ENCODE measurements around the gene BCAP31. TPM values are rescaled to one million over a fixed set of nuclear protein-coding genes. Genes with fewer than 3 reads are reported as not detected.
A peak's percentile ranks its signal among the peaks of the same experiment; 100 is the strongest.
"Not testable (repeated sequence)": the region's sequence is repeated elsewhere in the genome, so short reads cannot be mapped to it uniquely, and the experiment has no call there.

BCAP31 gene
- total RNA-seq, 4 donors from 2014 or later = 37.6 to 113 (median 74.4) TPM

DNA sequence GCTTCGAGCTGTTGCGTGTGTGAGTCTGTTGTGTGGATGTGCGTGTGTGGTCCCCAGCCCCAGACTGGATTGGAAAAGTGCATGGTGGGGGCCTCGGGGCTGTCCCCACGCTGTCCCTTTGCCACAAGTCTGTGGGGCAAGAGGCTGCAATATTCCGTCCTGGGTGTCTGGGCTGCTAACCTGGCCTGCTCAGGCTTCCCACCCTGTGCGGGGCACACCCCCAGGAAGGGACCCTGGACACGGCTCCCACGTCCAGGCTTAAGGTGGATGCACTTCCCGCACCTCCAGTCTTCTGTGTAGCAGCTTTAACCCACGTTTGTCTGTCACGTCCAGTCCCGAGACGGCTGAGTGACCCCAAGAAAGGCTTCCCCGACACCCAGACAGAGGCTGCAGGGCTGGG lies 28.1 kb downstream of the BCAP31 start:
- H3K36me3 ChIP-seq = no peaks in the 10 kb centered on the region
- peaks cover 6 to 25% (median 15%) of the 10 kb centered on the region in 4 donors for H3K4me1 ChIP-seq
- whole genome bisulfite sequencing, 2 donors (ENCODE audit: low coverage in 1 of 2) = 92% methylated on average over 15 of the region's 15 CpGs; no CpG with 5 or more reads in 1 of the 2 donors

DNA sequence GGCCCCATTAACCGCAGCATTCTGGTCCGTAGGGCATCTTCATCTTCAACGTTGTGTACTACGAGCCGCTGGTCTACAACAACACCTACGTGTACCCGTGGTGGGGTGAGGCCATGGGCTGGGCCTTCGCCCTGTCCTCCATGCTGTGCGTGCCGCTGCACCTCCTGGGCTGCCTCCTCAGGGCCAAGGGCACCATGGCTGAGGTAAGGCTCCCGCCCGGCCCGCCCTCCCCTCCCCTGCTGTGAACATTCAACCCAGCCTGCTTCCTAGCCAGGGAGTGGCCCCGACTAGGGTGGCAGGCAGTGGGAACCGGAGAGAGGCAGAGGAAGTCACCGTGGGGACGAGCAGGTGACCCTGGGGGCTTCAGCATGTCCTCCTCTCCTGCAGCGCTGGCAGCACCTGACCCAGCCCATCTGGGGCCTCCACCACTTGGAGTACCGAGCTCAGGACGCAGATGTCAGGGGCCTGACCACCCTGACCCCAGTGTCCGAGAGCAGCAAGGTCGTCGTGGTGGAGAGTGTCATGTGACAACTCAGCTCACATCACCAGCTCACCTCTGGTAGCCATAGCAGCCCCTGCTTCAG lies 29.4 kb downstream of the BCAP31 start:
- no peak for DNase-seq
- peak overlapping the region in 1 of 4 donors; percentile 31 for H3K27ac ChIP-seq
- peaks cover 3 to 22% (median 6%) of the 10 kb centered on the region in 4 donors for H3K4me1 ChIP-seq
- WGBS, 2 donors (ENCODE audit: low coverage in 1 of 2) = 92% methylated on average over 20 of the region's 23 CpGs; no CpG with 5 or more reads in 1 of the 2 donors
- intact Hi-C loops (cut with DNase I; ENCODE audit: low total_unique reads) = no loop called here
- H3K27me3 ChIP-seq = no peaks in the 10 kb centered on the region
- no peaks in the 10 kb centered on the region for H3K9me3 ChIP-seq
- H3K4me3 ChIP-seq = no peak overlapping the region
- H3K36me3 ChIP-seq = no peaks in the 10 kb centered on the region
- in situ Hi-C loops (cut with MboI; ENCODE audit: low pct_ligation_motif_present in 1 of 4, low pct_unique_long_range_greater_than_20kb in 1 of 4, low sequenced_read_pairs in 3 of 4) = no loop called here
- TF ChIP-seq EP300 (IDR thresholded peaks at IDR 0.05; ENCODE audit: low read depth) (no peak), POLR2AphosphoS5 (IDR thresholded peaks at IDR 0.05) (no peak), POLR2A (IDR thresholded peaks at IDR 0.05) (no peak)
- TF ChIP-seq, protein P1, sequence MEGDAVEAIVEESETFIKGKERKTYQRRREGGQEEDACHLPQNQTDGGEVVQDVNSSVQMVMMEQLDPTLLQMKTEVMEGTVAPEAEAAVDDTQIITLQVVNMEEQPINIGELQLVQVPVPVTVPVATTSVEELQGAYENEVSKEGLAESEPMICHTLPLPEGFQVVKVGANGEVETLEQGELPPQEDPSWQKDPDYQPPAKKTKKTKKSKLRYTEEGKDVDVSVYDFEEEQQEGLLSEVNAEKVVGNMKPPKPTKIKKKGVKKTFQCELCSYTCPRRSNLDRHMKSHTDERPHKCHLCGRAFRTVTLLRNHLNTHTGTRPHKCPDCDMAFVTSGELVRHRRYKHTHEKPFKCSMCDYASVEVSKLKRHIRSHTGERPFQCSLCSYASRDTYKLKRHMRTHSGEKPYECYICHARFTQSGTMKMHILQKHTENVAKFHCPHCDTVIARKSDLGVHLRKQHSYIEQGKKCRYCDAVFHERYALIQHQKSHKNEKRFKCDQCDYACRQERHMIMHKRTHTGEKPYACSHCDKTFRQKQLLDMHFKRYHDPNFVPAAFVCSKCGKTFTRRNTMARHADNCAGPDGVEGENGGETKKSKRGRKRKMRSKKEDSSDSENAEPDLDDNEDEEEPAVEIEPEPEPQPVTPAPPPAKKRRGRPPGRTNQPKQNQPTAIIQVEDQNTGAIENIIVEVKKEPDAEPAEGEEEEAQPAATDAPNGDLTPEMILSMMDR (IDR thresholded peaks at IDR 0.05) = no peak

More for the DNA sequence above, 28.1 kb downstream of the BCAP31 start:
- intact Hi-C loops (cut with DNase I; ENCODE audit: low total_unique reads) = no loop called here
- DNase-seq = no peak
- Histone ChIP-seq H3K4me3 (no peak overlapping the region), H3K9me3 (no peaks in the 10 kb centered on the region), H3K27ac (no peak overlapping the region), H3K27me3 (no peaks in the 10 kb centered on the region)
- in situ Hi-C loops (cut with MboI; ENCODE audit: low pct_ligation_motif_present in 1 of 4, low pct_unique_long_range_greater_than_20kb in 1 of 4, low sequenced_read_pairs in 3 of 4) = no loop called here
- no peak for TF ChIP-seq POLR2AphosphoS5 (IDR thresholded peaks at IDR 0.05)
- TF ChIP-seq EP300 (IDR thresholded peaks at IDR 0.05; ENCODE audit: low read depth) = no peak
- TF ChIP-seq, protein P1 (IDR thresholded peaks at IDR 0.05) = no peak
- no peak for TF ChIP-seq POLR2A (IDR thresholded peaks at IDR 0.05)

DNA sequence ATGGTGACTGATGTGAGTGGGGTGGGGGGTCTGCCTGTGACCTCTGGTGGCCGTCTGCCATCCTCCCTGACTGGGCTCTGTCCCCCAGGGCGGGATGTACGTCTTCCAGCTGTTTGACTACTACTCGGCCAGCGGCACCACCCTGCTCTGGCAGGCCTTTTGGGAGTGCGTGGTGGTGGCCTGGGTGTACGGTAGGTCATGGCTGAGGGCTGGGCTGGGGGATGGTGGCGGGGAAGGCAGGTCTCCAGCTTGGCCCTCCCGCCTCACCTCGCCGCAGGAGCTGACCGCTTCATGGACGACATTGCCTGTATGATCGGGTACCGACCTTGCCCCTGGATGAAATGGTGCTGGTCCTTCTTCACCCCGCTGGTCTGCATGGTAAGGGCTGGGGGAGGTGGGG lies 29.9 kb downstream of the BCAP31 start:
- H3K27me3 ChIP-seq; intact Hi-C loops (cut with DNase I; ENCODE audit: low total_unique reads); H3K9me3 ChIP-seq; in situ Hi-C loops (cut with MboI; ENCODE audit: low pct_ligation_motif_present in 1 of 4, low pct_unique_long_range_greater_than_20kb in 1 of 4, low sequenced_read_pairs in 3 of 4); DNase-seq; H3K36me3 ChIP-seq; H3K4me3 ChIP-seq: not testable (repeated sequence)
- WGBS, 2 donors (ENCODE audit: low coverage in 1 of 2) = 88% methylated on average over 16 of the region's 16 CpGs; no CpG with 5 or more reads in 1 of the 2 donors
- H3K27ac ChIP-seq = peak overlapping the region in 1 of 4 donors; percentile 31
- peaks cover 0 to 20% (median 4%) of the 10 kb centered on the region in 4 donors for H3K4me1 ChIP-seq

DNA sequence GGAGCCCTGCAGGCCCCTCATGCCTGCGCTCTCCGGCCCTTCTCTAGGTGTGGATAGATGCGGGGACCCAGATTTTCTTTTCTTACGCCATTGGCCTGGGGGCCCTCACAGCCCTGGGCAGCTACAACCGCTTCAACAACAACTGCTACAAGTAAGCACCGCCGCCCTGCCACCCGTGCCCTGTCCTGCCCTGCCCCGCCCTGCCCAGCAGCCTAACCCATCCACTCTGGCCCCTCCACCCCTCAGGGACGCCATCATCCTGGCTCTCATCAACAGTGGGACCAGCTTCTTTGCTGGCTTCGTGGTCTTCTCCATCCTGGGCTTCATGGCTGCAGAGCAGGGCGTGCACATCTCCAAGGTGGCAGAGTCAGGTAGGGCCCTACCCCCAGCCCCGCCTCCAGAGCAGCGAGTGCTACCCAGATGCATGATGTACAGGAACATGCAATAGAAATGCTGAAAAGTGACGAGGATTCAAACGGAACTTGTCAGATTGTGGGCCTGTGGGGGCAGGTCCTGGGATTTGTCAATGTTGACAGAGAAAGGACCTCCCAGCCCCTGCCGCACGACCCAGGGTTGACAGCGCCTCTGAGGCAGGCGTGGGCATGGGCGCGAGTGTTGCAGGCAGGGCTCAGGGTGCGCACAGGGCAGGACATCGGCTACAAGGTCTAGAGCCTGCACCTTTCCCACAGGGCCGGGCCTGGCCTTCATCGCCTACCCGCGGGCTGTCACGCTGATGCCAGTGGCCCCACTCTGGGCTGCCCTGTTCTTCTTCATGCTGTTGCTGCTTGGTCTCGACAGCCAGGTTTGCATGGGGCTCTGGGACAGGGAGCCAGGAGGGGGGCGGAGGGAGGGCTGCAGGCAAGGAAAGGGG lies 30.7 kb downstream of the BCAP31 start:
- Histone ChIP-seq H3K4me1 (peaks cover 0 to 13% (median 3%) of the 10 kb centered on the region in 4 donors), H3K36me3 (no peaks in the 10 kb centered on the region), H3K4me3 (no peak overlapping the region), H3K9me3 (no peaks in the 10 kb centered on the region), H3K27ac (peak overlapping the region in 1 of 4 donors; percentile 31), H3K27me3 (no peaks in the 10 kb centered on the region)
- DNase-seq = no peak
- in situ Hi-C loops (cut with MboI; ENCODE audit: low pct_ligation_motif_present in 1 of 4, low pct_unique_long_range_greater_than_20kb in 1 of 4, low sequenced_read_pairs in 3 of 4) = no loop called here
- peak in 1 of 3 donors; percentile 20 for TF ChIP-seq POLR2AphosphoS5 (IDR thresholded peaks at IDR 0.05)
- no peak for TF ChIP-seq POLR2A (IDR thresholded peaks at IDR 0.05)
- WGBS, 2 donors (ENCODE audit: low coverage in 1 of 2) = 83% methylated on average over 31 of the region's 31 CpGs; no CpG with 5 or more reads in 1 of the 2 donors
- intact Hi-C loops (cut with DNase I; ENCODE audit: low total_unique reads) = no loop called here

DNA sequence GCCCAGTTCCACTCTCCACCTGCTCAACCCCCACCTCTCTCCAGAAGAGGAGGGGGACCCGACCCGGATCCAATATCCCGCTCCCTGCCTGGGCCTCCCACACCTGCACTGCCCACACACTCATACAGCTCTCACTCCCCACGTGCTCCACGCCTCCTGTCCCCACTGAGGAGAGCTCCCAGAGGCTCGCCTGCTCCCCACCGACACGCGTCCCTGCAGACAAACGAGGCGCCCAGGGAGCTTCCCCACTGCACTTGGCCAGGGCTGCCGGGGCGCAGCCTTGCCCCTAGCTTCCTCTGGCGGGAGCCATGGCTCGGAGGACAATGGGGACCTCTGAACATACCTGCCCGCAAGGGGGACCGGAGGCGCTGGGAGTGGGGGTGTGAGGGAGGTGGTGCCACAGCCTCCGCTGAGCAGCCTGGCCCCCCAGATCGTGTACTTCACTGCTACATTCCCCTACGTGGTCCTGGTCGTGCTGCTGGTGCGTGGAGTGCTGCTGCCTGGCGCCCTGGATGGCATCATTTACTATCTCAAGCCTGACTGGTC lies 31.5 kb downstream of the BCAP31 start:
- no peak for DNase-seq
- intact Hi-C loops (cut with DNase I; ENCODE audit: low total_unique reads) = no loop called here
- WGBS, 2 donors (ENCODE audit: low coverage in 1 of 2) = 72% methylated on average over 20 of the region's 24 CpGs; no CpG with 5 or more reads in 1 of the 2 donors
- Histone ChIP-seq H3K9me3 (no peaks in the 10 kb centered on the region), H3K4me1 (peaks cover 0 to 12% (median 2%) of the 10 kb centered on the region in 4 donors), H3K36me3 (no peaks in the 10 kb centered on the region), H3K27me3 (no peaks in the 10 kb centered on the region), H3K27ac (peak overlapping the region in 1 of 4 donors; percentile 8), H3K4me3 (no peak overlapping the region)
- in situ Hi-C loops (cut with MboI; ENCODE audit: low pct_ligation_motif_present in 1 of 4, low pct_unique_long_range_greater_than_20kb in 1 of 4, low sequenced_read_pairs in 3 of 4) = no loop called here
- TF ChIP-seq EP300 (IDR thresholded peaks at IDR 0.05; ENCODE audit: low read depth) (no peak), POLR2AphosphoS5 (IDR thresholded peaks at IDR 0.05) (no peak), POLR2A (IDR thresholded peaks at IDR 0.05) (no peak)
- TF ChIP-seq, protein P1 (IDR thresholded peaks at IDR 0.05) = no peak

All from transverse colon (tissue), 4 donors.